ENCODE measurements around the gene ADSS2.

The ADSS2 gene

GRCh38 chr1:244445320-244446181 is 6.2 kb downstream of the ADSS2 start:
- no peak for DNase-seq (ENCODE audit: low spot score)

GRCh38 chr1:244444854-244445253 is 6.9 kb downstream of the ADSS2 start:
- no peak for DNase-seq (ENCODE audit: low spot score)

- no peak for DNase-seq (ENCODE audit: low spot score)
These were observed 8.9 kb downstream of the ADSS2 start for GRCh38 chr1:244442850-244443249.

GRCh38 chr1:244439391-244440032 is 12.2 kb downstream of the ADSS2 start:
- DNase-seq (ENCODE audit: low spot score) = no peak

GRCh38 chr1:244437086-244437468 is 14.6 kb downstream of the ADSS2 start:
- no peak for DNase-seq (ENCODE audit: low spot score)

- DNase-seq (ENCODE audit: low spot score) = no peak
These were observed 15.2 kb downstream of the ADSS2 start for GRCh38 chr1:244436336-244437085.

GRCh38 chr1:244435562-244436205 is 16.0 kb downstream of the ADSS2 start:
- DNase-seq (ENCODE audit: low spot score) = peak; percentile 47

- no peak for DNase-seq (ENCODE audit: low spot score)
These were observed 20.5 kb downstream of the ADSS2 start for GRCh38 chr1:244431166-244431565.

- DNase-seq (ENCODE audit: low spot score) = no peak
These were observed 21.9 kb downstream of the ADSS2 start for GRCh38 chr1:244429818-244430217.

- no peak for DNase-seq (ENCODE audit: low spot score)
These were observed 24.1 kb downstream of the ADSS2 start for GRCh38 chr1:244427647-244428046.

GRCh38 chr1:244424649-244425334 is 26.9 kb downstream of the ADSS2 start:
- DNase-seq (ENCODE audit: low spot score) = no peak

- DNase-seq (ENCODE audit: low spot score) = no peak
These were observed 29.5 kb downstream of the ADSS2 start for GRCh38 chr1:244422174-244422573.

- peak; percentile 22 for DNase-seq (ENCODE audit: low spot score)
These were observed 32.7 kb downstream of the ADSS2 start for GRCh38 chr1:244419024-244419423.

- DNase-seq (ENCODE audit: low spot score) = peak; percentile 16
These were observed 37.2 kb downstream of the ADSS2 start for GRCh38 chr1:244414543-244414942.

- no peak for DNase-seq (ENCODE audit: low spot score)
These were observed 38.0 kb downstream of the ADSS2 start for GRCh38 chr1:244413736-244414135.

- no peak for DNase-seq (ENCODE audit: low spot score)
These were observed 39.5 kb downstream of the ADSS2 start for GRCh38 chr1:244412176-244412575.

- DNase-seq (ENCODE audit: low spot score) = no peak
These were observed 42.0 kb downstream of the ADSS2 start for GRCh38 chr1:244409701-244410100.

- no peak for DNase-seq (ENCODE audit: low spot score)
These were observed 45.4 kb downstream of the ADSS2 start for GRCh38 chr1:244406337-244406736.

- DNase-seq (ENCODE audit: low spot score) = no peak
These were observed 45.9 kb downstream of the ADSS2 start for GRCh38 chr1:244405856-244406255.

GRCh38 chr1:244403431-244403830 is 48.3 kb downstream of the ADSS2 start:
- no peak for DNase-seq (ENCODE audit: low spot score)

- no peak for DNase-seq (ENCODE audit: low spot score)
These were observed 50.7 kb downstream of the ADSS2 start for GRCh38 chr1:244400974-244401373.

GRCh38 chr1:244397131-244397530 is 54.6 kb downstream of the ADSS2 start:
- no peak for DNase-seq (ENCODE audit: low spot score)

Data from RKO (cell line).